Suppressor macrophage treated with lipopolysaccharide for 4 hours (primary cell): ENCODE data around the gene CD48.
A peak's percentile ranks its signal among the peaks of the same experiment; 100 is the strongest.
"Not testable (repeated sequence)": the region's sequence is repeated elsewhere in the genome, so short reads cannot be mapped to it uniquely, and the experiment has no call there.

Source experiments
- DNase-seq: peaks from one replicate; pipeline ENCODE4 v3.0.0-alpha.2; 2020

Gene CD48

DNA sequence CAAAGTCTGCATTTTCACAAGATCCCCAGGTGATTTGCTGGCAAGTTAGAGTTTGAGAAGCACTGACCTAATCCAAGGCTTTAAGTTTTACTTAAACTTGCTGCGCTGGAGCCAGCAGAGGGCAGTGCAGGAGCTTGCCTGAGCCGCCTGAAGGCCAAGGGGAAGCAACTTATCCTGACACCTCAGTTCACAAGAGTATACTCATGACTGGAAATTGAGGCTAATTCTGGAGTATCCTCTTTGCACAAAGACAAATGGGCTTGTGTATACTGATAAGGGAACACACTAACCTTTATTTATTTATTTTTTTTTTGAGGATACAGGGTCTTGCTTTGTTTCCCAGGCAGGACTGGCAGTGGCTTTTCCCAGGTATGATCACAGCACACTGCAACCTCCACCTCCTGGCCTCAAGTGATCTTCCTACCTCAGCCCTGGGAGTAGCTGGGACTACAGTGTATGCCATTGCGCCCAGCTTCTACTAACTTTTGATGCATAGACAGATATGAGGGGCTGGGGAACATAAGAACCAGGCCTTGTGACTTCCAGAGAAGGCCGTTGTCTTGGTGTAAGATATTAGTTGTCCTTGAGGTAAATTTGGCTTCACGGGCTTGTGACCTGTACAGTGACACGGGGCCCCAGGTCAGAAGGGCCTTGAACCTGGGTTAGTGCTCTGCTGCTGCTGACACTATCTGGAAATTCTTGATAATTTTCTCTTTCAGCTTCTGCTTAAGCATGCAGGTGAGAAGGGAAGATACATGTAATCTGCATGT, 35.8 kb downstream of the CD48 start:
- DNase-seq = peak; percentile 87

DNA sequence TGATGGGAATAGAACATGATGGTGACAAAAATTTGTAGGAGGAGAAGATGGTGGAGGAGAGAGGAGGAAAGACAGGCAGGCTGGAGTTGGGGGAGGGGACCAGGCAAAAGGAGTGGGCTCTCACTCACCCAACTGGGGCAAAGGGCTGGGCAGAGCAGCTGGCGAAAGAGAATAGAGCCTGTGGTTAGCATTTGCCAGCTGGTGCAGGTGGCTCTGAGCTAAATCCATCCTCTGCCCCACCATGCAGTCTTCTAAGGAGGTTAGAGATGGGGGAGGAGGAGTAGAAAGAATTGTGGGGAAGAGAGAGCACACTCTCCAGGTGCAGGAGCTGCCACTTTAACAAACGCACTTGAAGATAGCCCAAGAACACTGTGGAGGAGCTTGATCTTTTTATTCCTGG, 37.2 kb downstream of the CD48 start:
- no peak for DNase-seq

DNA sequence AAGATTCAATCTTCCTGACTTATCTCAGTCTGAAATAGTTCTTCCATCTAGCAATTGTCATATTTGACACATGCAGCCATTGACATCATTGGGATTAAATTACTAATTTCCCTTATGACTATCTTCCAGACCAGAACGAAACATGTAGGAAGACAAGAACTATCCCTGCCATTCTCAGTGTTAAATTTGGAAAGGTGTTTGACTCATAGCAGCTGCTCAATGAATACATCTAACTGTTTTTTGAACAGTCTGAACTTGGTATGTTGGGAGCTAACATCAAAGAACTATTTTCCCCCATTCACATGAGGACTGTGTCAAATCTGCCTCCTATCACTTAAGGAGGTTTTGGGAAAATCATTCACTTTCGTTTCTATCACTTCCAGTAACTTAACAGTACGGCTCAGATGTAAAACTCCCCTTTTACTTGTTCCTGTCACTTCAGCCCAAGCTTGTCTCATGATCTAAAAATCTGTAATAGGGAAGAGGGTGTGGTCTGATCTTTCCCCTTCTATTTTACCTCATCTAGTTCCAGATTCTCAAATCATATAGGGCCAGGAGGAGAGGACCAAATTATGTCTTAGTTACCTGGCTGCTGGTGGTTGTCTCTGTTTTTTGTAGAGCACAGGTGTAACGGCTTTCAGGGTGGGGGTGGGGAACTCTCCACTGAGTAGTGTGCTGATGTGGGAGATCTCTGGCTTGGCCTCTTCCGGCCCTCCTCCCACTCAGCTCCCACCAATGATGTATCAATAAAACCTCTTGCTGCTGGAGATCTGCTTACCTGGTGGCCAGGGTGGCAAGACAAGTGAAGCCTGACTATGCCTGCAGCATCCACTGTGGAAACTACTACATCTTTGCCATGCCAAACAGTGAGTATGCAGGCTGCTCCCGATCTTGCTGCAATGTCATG, 38.6 kb downstream of the CD48 start:
- DNase-seq = peak; percentile 96

DNA sequence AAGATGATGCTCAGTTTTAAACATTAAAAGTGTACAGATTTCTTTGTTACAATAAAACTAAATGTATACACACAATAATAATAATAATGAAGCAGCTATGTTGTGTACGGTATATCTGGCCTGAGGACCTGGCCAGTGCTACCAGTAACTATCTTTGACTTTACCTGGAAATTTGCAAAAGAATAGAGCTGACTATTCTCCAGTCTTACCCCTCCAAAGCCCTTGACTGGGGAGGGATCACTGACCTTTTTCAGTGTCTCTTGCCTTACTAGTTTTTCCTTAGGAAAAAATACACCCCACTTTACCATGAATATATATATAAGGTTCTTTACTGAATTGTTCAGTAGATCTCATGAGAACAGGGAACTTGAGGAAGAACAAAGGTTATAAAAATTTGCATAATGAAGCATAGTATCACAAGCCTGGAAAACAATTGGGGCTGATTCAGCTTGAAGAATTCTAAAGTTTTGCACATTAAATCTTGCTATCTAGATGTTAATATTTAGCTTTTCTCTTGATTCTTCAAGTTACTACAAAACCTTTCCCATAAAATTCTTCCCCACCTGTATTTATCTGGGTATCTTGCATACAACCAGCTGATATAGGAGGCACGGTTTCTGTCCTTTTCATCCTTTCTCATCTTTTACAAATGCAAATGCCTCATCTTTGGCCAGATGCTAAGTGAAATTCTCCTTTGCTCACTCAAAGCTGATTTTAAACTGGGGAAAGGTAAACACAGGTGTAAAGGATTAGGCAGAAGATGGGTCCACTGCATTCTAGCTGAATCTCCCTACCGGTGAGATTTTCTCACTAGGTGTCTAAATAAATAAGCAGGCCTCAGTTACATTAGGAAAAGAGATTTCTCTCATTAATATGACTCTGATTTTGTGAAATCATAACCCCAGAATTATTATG, 39.8 kb downstream of the CD48 start:
- peak; percentile 65 for DNase-seq

DNA sequence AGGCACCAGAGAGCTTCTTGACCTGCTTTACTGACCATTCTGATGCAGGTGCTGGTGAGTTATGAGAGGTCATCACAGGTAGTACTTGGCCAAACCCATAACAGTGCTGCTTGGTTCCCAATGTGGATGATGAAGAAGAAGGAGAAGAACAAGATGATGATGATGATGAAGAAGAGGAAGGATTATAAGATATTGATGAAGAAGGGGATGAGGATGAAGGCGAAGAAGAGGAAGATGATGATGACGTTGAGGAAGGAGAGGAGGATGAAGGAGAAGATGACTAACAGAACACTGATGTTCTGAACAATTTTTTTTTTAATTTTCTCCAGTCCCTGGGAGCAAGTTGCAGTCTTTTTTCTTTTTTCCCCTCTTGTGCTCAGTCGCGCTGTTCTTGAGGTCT, 40.9 kb downstream of the CD48 start:
- no peak for DNase-seq

DNA sequence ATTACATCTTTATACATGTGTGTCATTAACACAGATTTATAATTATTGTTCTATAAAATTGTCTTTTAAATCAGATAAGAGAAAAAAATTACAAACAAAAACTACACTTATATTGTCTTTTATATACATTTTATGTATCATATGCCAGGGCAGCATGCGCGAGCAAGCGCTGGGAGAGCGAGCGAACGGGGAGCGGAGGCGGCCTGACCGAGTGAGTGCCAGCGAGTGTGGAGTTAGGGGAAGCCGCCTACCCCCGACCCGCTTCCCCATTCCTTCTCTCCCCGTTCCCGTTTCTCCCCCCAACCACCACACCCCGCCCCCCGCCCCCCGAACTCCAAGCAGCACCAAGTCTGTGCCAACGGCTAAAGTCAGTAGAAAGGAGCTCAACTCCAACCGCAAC, 41.8 kb downstream of the CD48 start:
- no peak for DNase-seq

DNA sequence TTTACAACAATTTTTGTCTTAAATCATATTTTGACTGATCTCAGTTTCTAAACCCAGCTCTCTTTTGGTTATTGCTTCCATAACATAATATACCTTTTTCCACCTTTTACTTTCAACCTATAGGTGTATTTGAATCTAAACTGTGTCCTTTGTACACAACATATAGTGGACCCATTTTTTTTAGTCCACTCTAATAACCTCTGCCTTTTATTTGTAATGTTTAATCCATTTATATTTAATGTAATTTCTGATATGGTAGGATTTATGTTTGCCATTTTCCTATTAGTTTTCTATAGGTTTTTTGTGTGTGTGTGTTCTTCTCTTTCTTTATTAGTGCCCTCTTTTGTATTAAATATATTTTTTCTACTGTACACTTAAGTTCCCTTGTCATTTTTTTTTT, 42.3 kb downstream of the CD48 start:
- no peak for DNase-seq

DNA sequence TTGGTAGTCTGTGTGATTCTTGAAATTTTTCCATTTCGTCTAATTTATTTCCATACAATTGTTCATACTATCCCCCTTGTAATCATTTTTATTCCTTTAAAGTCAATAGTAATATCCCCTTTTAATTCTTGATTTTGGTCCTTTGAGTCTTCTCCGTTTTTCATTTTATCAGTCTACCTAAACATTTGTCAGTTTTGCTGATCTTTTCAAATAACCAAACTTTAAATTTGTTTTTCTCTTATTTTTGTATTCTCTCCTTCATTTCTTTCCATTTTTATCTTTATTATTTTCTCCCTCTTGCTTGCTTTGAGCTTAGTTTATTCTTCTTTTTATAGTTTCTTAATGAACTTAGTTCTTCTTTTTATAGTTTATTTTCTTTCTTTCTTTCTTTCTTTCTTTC, 43.7 kb downstream of the CD48 start:
- no peak for DNase-seq

DNA sequence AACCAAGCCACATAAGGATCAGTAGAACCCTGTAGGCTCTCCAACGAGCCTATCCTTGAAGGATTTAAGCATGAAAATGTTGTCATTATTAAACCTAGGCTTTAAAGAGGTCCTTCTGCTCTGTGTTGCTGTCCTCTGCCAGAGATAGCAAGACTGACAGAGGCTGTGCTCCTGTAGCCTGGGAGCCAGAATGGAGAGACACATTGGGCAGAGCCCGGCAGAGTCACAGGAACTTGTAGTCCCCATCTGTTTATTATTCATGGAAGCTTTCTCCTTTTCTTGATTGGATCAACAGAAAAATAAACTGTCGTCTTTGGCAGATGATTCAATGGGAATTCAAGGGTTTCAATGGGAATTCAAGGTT, 45.6 kb downstream of the CD48 start:
- DNase-seq = no peak

DNA sequence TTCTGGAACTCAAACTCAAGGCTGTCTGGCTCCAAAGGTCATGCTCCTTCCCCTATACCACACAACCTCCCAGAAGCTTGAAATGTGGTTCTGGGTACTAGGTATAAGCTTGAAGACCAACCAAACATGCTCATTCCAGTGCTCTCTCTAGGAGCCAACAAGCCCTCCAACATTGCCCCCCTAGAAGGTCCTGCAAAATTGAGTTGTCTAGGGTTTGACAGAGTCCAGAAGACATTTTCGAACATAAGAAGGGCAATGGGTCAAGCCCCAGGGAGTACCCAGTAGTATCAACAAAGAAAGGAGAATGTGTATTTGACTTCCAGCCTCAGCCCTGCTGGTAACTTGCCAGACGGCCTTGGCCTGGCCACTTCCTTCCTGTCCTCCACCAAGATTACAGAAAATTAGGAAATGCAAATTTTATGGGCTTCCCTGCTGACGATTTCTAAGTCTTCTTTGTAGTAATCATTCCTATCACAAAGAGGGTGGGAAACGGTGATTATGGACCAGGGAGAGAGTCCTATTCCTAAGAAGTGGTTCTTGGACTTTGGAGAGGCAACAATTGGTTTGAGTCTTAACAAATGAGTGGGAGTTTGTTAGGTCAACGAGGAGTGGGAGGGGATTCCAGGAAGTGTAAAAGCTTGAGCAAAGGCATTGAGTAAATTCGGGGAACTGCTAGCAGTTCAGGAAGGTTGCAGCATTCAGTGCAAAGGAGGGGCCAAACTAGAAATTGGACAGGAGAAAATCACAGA, 46.1 kb downstream of the CD48 start:
- DNase-seq = peak; percentile 97

DNA sequence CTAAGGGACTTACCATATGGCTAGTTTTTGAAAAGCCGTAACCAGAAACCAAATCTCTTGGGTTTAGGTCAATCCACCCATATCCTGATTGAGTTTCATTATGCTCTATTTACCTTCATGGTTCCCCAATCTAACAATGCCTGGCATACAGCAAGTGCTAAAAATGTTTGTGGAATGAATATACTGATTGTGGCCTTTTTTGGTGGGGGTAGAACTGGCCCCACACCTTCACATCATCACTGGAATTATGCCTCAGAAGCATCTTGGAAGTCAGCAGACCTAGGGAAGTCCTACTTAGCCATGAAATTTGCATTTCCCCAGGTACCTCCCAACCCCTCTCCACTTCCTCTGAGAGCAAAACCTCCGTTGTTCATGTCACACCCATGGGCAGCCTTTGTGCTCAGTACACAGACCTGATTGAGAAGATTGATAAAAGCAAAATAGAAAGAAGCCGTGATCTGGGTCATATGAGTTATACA, 47.0 kb downstream of the CD48 start:
- DNase-seq = peak; percentile 79

DNA sequence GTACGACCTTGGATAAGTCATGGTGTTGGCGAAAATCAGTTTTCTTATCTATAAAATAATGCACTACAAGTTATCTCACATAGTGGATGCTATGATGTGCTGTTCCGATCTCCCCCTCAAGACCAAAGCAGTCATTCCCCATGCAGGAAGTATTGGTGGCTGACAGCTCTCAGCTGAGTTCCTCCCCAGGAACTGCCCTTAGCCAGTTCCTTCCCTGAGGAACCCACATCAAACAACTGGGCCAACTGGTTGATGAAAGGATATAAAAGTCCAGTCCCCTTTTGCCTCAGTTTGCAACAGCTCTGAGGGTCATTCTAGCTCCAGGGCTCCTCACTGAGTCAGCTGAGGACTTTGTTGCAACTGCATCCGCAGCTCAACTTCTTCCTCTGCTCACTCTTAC, 48.7 kb downstream of the CD48 start:
- DNase-seq = peak; percentile 53

DNA sequence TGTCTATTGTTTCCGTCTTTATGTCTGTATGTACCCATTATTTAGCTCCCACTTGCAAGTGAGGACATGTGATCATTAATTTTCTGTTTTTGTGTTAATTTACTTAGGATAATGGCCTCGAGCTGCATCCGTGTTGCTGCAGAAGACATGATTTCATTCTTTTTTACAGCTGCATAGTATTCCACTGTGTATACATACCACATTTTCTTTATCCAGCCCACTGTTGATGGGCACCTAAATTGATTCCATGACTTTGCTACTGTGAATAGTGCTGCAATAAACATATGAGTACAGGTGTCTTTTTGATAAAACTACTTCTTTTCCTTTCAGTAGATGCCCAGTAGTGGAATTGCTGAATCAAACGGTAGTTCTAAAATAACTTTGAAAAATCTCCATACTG, 52.1 kb downstream of the CD48 start:
- no peak for DNase-seq

DNA sequence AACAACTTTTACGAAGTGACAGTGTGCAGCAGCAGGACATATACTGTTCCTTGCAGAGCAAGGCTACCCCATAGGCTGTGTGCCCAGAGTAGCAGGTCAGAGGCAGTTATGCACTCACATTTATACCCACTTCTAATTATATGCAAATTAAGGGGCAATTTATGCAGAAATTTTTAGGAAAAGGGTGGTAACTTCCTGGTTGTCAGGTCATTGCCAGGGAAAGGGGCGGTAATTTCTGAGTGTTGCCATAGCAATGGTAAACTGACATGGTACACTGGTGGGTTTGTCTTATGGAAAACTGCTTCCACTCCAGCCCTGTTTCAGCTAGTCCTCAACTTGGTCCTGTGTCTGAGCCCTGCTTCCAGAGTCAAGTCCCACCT, 52.8 kb downstream of the CD48 start:
- no peak for DNase-seq

DNA sequence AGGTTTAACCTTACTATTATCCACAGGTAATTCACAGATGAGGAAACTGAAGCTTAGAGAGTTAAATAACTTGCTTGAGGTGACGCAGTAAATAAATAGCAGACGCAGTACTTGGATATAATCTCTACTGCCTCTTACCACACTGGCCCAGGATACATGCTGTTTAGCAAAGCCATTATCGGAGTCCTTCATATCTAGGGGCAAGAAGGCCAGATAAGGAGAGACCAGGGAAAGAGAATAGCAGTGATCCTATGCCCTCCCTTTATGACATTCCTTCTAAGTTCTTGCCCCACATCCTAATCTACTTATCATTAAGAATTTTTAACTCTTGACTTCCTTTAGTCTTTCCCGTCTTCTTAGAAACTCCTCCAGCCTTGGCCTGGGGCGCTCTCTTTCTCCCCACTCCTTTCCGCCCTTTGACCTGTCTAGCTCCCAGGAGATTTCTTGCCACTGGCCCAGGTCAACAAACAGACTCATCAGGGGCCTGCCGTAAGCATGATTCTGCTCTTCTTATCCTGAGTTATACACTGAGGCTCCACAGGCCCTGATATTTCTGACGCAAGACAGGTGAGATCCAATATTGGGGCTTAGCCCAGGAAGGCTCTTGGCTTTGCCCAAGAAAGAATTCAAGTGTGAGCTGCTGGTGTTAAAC, 53.3 kb downstream of the CD48 start:
- no peak for DNase-seq

DNA sequence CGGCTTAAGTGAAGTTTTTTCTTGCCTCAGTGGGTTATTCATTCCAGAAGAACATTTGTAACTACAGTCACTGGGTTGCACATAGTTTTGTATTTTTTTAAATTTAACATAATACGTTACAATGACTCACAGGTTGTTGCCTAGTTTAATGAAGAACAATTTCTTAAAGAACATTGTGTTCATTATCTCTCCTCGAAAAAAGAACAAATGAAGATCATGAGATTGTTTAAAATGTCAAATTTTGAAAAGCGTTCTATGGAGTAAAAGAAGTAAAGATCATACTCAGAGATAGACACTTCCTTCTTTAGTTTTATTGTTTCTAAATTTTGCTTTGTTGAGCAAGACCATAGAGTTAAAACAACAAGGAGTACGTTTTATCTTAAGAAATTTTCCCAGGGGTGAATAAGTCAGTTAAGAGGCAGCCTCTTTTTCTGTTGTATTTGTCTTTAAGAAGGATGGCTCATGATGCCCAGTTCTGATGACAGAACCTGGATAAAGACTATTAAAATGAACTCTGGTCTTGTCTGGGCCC, 54.3 kb downstream of the CD48 start:
- peak; percentile 73 for DNase-seq

DNA sequence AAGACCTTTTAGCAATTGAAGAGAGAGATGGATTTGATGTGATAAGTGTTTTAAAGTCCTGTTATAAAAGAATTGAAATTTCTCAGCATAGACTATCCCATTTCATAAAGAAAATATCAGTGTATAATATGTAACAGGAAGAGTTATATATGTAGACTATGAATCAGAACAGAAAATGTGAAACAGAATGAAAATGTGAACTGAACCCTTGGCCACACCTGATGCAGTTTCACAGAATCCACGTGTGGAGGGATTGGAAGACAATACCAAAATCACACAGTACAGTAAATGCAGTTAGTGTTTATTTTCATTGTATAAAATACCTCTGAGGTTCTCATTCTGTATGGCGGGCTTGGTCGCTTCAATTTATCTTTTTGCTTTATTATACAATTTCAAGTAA, 54.9 kb downstream of the CD48 start:
- DNase-seq = no peak

DNA sequence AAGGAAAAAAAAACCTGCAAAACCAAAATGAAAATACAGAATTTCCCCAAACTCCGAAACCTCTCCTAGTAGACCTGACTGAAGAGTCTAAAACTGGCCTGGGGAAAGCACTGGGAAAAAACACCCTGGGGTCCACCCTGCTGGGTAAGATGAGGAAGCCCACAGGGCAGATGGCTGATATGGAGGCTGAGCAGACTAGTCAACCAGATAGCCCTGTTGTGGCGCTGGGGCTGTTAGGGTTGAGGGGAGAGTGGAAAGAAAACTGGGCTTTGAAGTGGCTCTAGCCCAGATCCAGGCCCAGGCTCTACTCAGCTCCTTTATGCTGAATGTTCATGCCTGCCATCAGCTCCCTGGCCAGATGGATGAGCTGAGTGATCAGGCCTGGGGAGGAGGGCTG, 58.0 kb downstream of the CD48 start:
- no peak for DNase-seq

DNA sequence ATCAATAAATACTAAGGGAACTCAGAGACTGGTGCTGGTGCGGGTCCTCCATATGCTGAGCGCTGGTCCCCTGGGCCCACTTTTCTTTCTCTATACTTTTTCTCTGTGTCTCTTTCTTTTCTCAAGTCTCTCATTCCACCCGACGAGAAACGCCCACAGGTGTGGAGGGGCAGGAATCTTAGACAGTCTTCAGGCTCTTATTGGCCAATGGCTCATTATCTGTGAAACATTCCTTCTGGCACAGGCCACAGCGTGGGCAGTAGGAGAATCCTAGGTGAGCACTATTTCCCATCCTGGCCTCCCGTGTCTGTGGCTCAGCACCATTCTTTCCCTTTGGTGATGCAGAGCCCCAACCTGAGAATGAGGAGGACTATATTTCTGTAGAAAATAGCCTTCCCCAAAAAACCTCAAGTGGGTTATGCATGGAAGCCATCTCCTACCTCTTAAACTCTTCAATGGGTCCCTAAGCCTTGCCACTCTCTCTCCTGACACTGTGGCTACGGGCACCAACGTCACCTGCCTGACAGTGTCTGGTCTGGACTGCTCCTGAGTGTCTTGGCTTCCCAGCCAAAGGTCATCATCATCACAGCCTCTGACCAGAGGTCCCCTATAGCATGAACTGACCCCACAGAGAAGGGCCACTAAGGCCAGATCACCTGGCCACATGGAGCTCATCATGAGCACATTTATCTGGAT, 58.5 kb downstream of the CD48 start:
- no peak for DNase-seq

DNA sequence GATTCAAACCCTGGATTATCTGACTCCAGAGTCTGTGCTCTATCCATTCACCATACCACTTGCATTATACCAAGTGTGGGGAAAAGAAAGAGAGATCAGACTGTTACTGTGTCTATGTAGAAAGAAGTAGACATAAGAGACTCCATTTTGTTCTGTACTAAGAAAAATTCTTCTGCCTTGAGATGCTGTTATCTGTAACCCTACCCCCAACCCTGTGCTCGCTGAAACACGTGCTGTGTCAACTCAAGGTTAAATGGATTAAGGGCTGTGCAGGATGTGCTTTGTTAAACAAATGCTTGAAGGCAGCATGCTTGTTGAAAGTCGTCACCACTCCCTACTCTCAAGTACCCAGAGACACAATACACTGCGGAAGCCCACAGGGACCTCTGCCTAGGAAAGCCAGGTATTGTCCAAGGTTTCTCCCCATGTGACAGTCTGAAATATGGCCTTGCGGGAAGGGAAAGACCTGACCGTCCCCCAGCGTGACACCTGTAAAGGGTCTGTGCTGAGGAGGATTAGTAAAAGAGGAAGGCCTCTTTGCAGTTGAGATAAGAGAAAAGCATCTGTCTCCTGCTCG, 59.5 kb downstream of the CD48 start:
- DNase-seq = not testable (repeated sequence)
